NK-92 treated with Interleukin-12 subunit alpha and Interleukin-12 subunit beta, amount 100 ng/mL, for 24 hours (cell line): ENCODE results near the gene RBBP8NL.

Source experiments
- DNase-seq: peaks from one replicate; lab custom pipeline; 2025; lab: John Stamatoyannopoulos, UW

RBBP8NL gene

GRCh38 chr20:62422636-62423325, 4.6 kb downstream of the RBBP8NL start:
- no peak for DNase-seq

- DNase-seq = no peak
Observed at GRCh38 chr20:62421716-62421990, 5.7 kb downstream of the RBBP8NL start.

- no peak for DNase-seq
Observed at GRCh38 chr20:62420846-62421715, 6.3 kb downstream of the RBBP8NL start.

GRCh38 chr20:62419759-62420158, 7.6 kb downstream of the RBBP8NL start:
- no peak for DNase-seq

GRCh38 chr20:62418709-62419487, 8.4 kb downstream of the RBBP8NL start:
- DNase-seq = no peak

GRCh38 chr20:62417981-62418708, 9.2 kb downstream of the RBBP8NL start:
- no peak for DNase-seq

GRCh38 chr20:62416651-62417637, 10.4 kb downstream of the RBBP8NL start:
- no peak for DNase-seq

- no peak for DNase-seq
Observed at GRCh38 chr20:62415354-62416111, 11.8 kb downstream of the RBBP8NL start.

GRCh38 chr20:62413896-62414481, 13.3 kb downstream of the RBBP8NL start:
- no peak for DNase-seq

- no peak for DNase-seq
Observed at GRCh38 chr20:62413025-62413570, 14.2 kb downstream of the RBBP8NL start.

- DNase-seq = no peak
Observed at GRCh38 chr20:62412194-62413024, 14.9 kb downstream of the RBBP8NL start.

GRCh38 chr20:62411479-62412193, 15.7 kb downstream of the RBBP8NL start:
- DNase-seq = no peak

- DNase-seq = no peak
Observed at GRCh38 chr20:62410746-62411478, 16.4 kb downstream of the RBBP8NL start.

GRCh38 chr20:62409931-62410745, 17.2 kb downstream of the RBBP8NL start:
- DNase-seq = no peak

GRCh38 chr20:62409086-62409853, 18.1 kb downstream of the RBBP8NL start:
- DNase-seq = no peak
